OCI-LY7 (cell line): Measurements from ENCODE around the gene TIMM8B. TPM values are rescaled to one million over a fixed set of nuclear protein-coding genes. Genes with fewer than 3 reads are reported as not detected.

ENCODE experiments used
- BruUV-seq: library from RNA; stranded (reverse); fragments of 400-500 nt; replicated peaks from 2 replicates; lab custom pipeline; 2021; lab: Mats Ljungman, UMichigan
- CTCF ChIA-PET: fragments of 300-600 bp; sonication (Branson Sonifier 250); formaldehyde crosslinking; loops from one replicate; lab custom pipeline; 2022; ENCODE audit warnings: antibody characterized with exemption; ENCODE audit not compliant: unreplicated experiment; lab: Charles Lee
- POLR2A ChIA-PET: fragments of 300-600 bp; sonication (Branson Sonifier 250); formaldehyde crosslinking; loops from one replicate; lab custom pipeline; 2022; ENCODE audit warnings: antibody characterized with exemption; lab: Charles Lee
- DNase-seq: peaks from one replicate; pipeline ENCODE4 v3.0.0-alpha.2; 2015; ENCODE audit warnings: low spot score
- H2AFZ ChIP-seq: fragments of 200-600 bp; sonication (generic), shearing (Covaris generic); 2 replicates; pipeline ENCODE4 v1.6.1; 2014; ENCODE audit warnings: mild to moderate bottlenecking, antibody characterized with exemption, low read length, moderate library complexity
- H3K27ac ChIP-seq: fragments of 200-600 bp; sonication (generic); 2 replicates; pipeline ENCODE4 v1.5.1; 2014; ENCODE audit warnings: mixed run types, low read depth, mild to moderate bottlenecking, moderate library complexity, low read length, inconsistent platforms; ENCODE audit not compliant: poor library complexity, severe bottlenecking
- H3K36me3 ChIP-seq: fragments of 200-600 bp; sonication (generic); 2 replicates; pipeline ENCODE4 v1.6.1; 2014; ENCODE audit warnings: mild to moderate bottlenecking, antibody characterized with exemption, low read length, moderate library complexity, mixed read lengths; ENCODE audit not compliant: insufficient read depth
- H3K4me1 ChIP-seq: fragments of 200-600 bp; sonication (generic); 2 replicates; pipeline ENCODE4 v1.5.1; 2014; ENCODE audit warnings: mild to moderate bottlenecking, low read length; ENCODE audit not compliant: insufficient read depth, poor library complexity, severe bottlenecking
- H3K4me2 ChIP-seq: fragments of 200-600 bp; sonication (generic); 2 replicates; pipeline ENCODE4 v1.6.1; 2014; ENCODE audit warnings: mild to moderate bottlenecking, low read length
- H3K4me3 ChIP-seq: fragments of 200-600 bp; sonication (generic); 2 replicates; pipeline ENCODE4 v1.5.1; 2014; ENCODE audit warnings: mild to moderate bottlenecking, low read depth, low read length; ENCODE audit not compliant: poor library complexity, severe bottlenecking
- H3K79me2 ChIP-seq: fragments of 200-600 bp; sonication (generic); 2 replicates; pipeline ENCODE4 v1.6.1; 2016; ENCODE audit warnings: low read depth, mild to moderate bottlenecking, low read length, moderate library complexity, mixed read lengths; ENCODE audit not compliant: insufficient read depth
- H3K9me2 ChIP-seq: fragments of 200-600 bp; sonication (generic); 2 replicates; pipeline ENCODE4 v1.6.1; 2016; ENCODE audit warnings: mild to moderate bottlenecking, low read length, mixed read lengths; ENCODE audit not compliant: insufficient read depth
- H3K9me3 ChIP-seq: fragments of 200-600 bp; sonication (generic); 2 replicates; pipeline ENCODE4 v1.6.1; 2014; ENCODE audit warnings: mild to moderate bottlenecking, mixed run types, low read length, mixed read lengths
- H4K20me1 ChIP-seq: fragments of 200-600 bp; sonication (generic); 2 replicates; pipeline ENCODE4 v1.6.1; 2014; ENCODE audit warnings: mild to moderate bottlenecking, antibody characterized with exemption, low read length, moderate library complexity, mixed read lengths; ENCODE audit not compliant: insufficient read depth
- CTCF ChIP-seq: fragments of 200-600 bp; sonication (generic); conservative IDR thresholded peaks from 2 replicates; pipeline ENCODE4 v1.5.1; 2014; ENCODE audit warnings: mild to moderate bottlenecking, antibody characterized with exemption, low read length, moderate library complexity, mixed read lengths
- EZH2phosphoT487 ChIP-seq: fragments of 200-600 bp; sonication (generic); IDR thresholded peaks from 2 replicates; pipeline ENCODE4 v1.6.1; 2018; ENCODE audit warnings: low read depth, borderline replicate concordance, mild to moderate bottlenecking, mixed run types, antibody characterized with exemption, low read length, moderate library complexity, mixed read lengths
- intact Hi-C: fragments of 100-400 bp; cut with micrococcal nuclease; formaldehyde crosslinking; loops from one replicate; pipeline ENCODE4 v1.10.0; 2022; ENCODE audit not compliant: unreplicated experiment
- total RNA-seq, 2 experiments: library from RNA; depleted of rRNA in 1 of 2; stranded (reverse); fragments of >200 nt in 1 of 2; shearing (Covaris generic) in 1 of 2; gene quantifications; 2 replicates each; pipeline ENCODE4 v1.2.3, GENCODE V29; 2014 to 2022

The TIMM8B gene
- total RNA-seq, 2 experiments from 2014 or later = 58.2 to 71.3 TPM

- Histone ChIP-seq H3K79me2 (no peaks in the 10 kb centered on the region), H3K36me3 (no peaks in the 10 kb centered on the region), H4K20me1 (no peaks in the 10 kb centered on the region), H3K4me2 (no peak overlapping the region), H3K27ac (no peak overlapping the region), H3K4me3 (no peak overlapping the region), H3K4me1 (no peaks in the 10 kb centered on the region), H3K9me3 (no peaks in the 10 kb centered on the region), H3K9me2 (no peaks in the 10 kb centered on the region), H2AFZ (no peak overlapping the region)
- POLR2A ChIA-PET = interaction anchor here (0.5 to 1.3 kb wide), 5 partner anchors 8 to 78 kb away, joined by 3 read pairs; partner anchors contain the start of gene DLAT
- intact Hi-C loops = no loop called here
- BruUV-seq = no TSS peak
- DNase-seq = no peak
- CTCF ChIA-PET = no interaction called here
- TF ChIP-seq EZH2phosphoT487 = no peak
- no peak for TF ChIP-seq CTCF
Measured at GRCh38 chr11:112103446-112103845, 16.9 kb upstream of the TIMM8B start.

- no peak for DNase-seq
- ChIA-PET CTCF (no interaction called here), POLR2A (no interaction called here)
- Histone ChIP-seq H3K9me3 (no peaks in the 10 kb centered on the region), H3K27ac (no peak overlapping the region), H3K79me2 (no peaks in the 10 kb centered on the region), H2AFZ (no peak overlapping the region), H3K36me3 (peaks cover 23% of the 10 kb centered on the region), H3K4me1 (no peaks in the 10 kb centered on the region), H3K4me2 (no peak overlapping the region), H4K20me1 (no peaks in the 10 kb centered on the region), H3K4me3 (no peak overlapping the region), H3K9me2 (no peaks in the 10 kb centered on the region)
- intact Hi-C loops = no loop called here
- TF ChIP-seq EZH2phosphoT487 (no peak), CTCF (no peak)
- BruUV-seq = no TSS peak
Measured at GRCh38 chr11:112100462-112100861, 13.9 kb upstream of the TIMM8B start.

GRCh38 chr11:112097734-112098528, 11.4 kb upstream of the TIMM8B start:
- Histone ChIP-seq H3K79me2 (no peaks in the 10 kb centered on the region), H3K4me3 (no peak overlapping the region), H3K9me3 (no peaks in the 10 kb centered on the region), H3K36me3 (peaks cover 43% of the 10 kb centered on the region), H2AFZ (no peak overlapping the region), H3K9me2 (no peaks in the 10 kb centered on the region), H3K4me2 (no peak overlapping the region), H4K20me1 (no peaks in the 10 kb centered on the region), H3K4me1 (no peaks in the 10 kb centered on the region), H3K27ac (no peak overlapping the region)
- intact Hi-C loops = no loop called here
- TF ChIP-seq CTCF = no peak
- no peak for TF ChIP-seq EZH2phosphoT487
- ChIA-PET CTCF (no interaction called here), POLR2A (interaction anchor here (0.6 to 1.3 kb wide), 5 partner anchors 7 to 1115 kb away, joined by 3 to 7 read pairs (median 3); partner anchors contain the start of genes SDHD and TIMM8B)
- BruUV-seq = no TSS peak
- no peak for DNase-seq
